RWPE1 (cell line): ENCODE measurements around the gene ZNF513.

Experiments used
- CTCF ChIA-PET: fragments of 350-600 bp; sonication (Branson Sonifier 250); formaldehyde crosslinking; extraction: SDS; loops from one replicate; lab custom pipeline; 2021; lab: Yijun Ruan, JAX
- POLR2A ChIA-PET: fragments of 400-600 bp; formaldehyde crosslinking; extraction: SDS; loops from one replicate; lab custom pipeline; 2020; ENCODE audit warnings: antibody characterized with exemption; ENCODE audit not compliant: low non-redundant PET; lab: Yijun Ruan, JAX
- DNase-seq: peaks from one replicate; pipeline ENCODE4 v3.0.0; 2012; ENCODE audit warnings: low spot score
- H3K27ac ChIP-seq: fragments of 450-650 bp; 2 replicates; pipeline ENCODE4 v1.5.1; 2017
- CTCF ChIP-seq: fragments of 450-650 bp; conservative IDR thresholded peaks from 2 replicates; pipeline ENCODE4 v1.5.1; 2017; ENCODE audit warnings: low read depth, mild to moderate bottlenecking

ZNF513 gene

GRCh38 chr2:27390822-27391679, 10.5 kb upstream of the ZNF513 start:
- ChIA-PET CTCF (interaction anchor here (0.7 kb wide), 1 partner anchor 14 kb away, joined by 3 read pairs; no protein-coding TSS in a partner anchor), POLR2A (no interaction called here)
- H3K27ac ChIP-seq, result no peak overlapping the region
- TF ChIP-seq CTCF, result no peak
- no peak for DNase-seq

GRCh38 chr2:27381577-27382181, 1.1 kb upstream of the ZNF513 start:
- POLR2A ChIA-PET, result no interaction called here

GRCh38 chr2:27379836-27380625, 503 bp downstream of the ZNF513 start:
- no peak for TF ChIP-seq CTCF
- POLR2A ChIA-PET, result interaction anchor here (0.7 to 1.0 kb wide), 2 partner anchors 60 to 135 kb away, joined by 3 read pairs; no protein-coding TSS in a partner anchor
- H3K27ac ChIP-seq, result peak overlapping the region; percentile 93
- CTCF ChIA-PET, result interaction anchor here (1.0 kb wide), 1 partner anchor 10 kb away, joined by 4 read pairs; the partner anchor contains the start of genes EIF2B4 and SNX17
- peak; percentile 22 for DNase-seq

More at GRCh38 chr2:27381577-27382181, 1.1 kb upstream of the ZNF513 start:
- DNase-seq, result no peak
- peak overlapping the region; percentile 93 for H3K27ac ChIP-seq
- no peak for TF ChIP-seq CTCF
- CTCF ChIA-PET, result interaction anchor here (0.6 kb wide), 1 partner anchor 102 kb away, joined by 7 read pairs; no protein-coding TSS in a partner anchor

- DNase-seq, result no peak
- H3K27ac ChIP-seq, result peak overlapping the region; percentile 93
- CTCF ChIA-PET, result interaction anchor here (1.0 kb wide), 1 partner anchor 10 kb away, joined by 4 read pairs; the partner anchor contains the start of genes EIF2B4 and SNX17
- POLR2A ChIA-PET, result interaction anchor here (1.0 kb wide), 1 partner anchor 60 kb away, joined by 3 read pairs; no protein-coding TSS in a partner anchor
- no peak for TF ChIP-seq CTCF
Observed at GRCh38 chr2:27379383-27379835, 1.1 kb downstream of the ZNF513 start.

GRCh38 chr2:27378809-27379290, 1.7 kb downstream of the ZNF513 start:
- ChIA-PET POLR2A (interaction anchor here (1.0 kb wide), 1 partner anchor 61 kb away, joined by 3 read pairs; no protein-coding TSS in a partner anchor), CTCF (interaction anchor here (0.6 kb wide), 1 partner anchor 40 kb away, joined by 4 read pairs; no protein-coding TSS in a partner anchor)
- no peak for DNase-seq
- TF ChIP-seq CTCF, result no peak
- peak overlapping the region; percentile 54 for H3K27ac ChIP-seq
